Caco-2 (cell line): ENCODE data around the gene BICD1. TPM values are rescaled to one million over a fixed set of nuclear protein-coding genes. Genes with fewer than 3 reads are reported as not detected.

Experiments used
- BruUV-seq: library from RNA; stranded (reverse); fragments of 400-500 nt; replicated peaks from 2 replicates; lab custom pipeline; 2021; lab: Mats Ljungman, UMichigan
- CTCF ChIA-PET: fragments of 300-600 bp; sonication (Branson Sonifier 250); formaldehyde crosslinking; loops from one replicate; lab custom pipeline; 2022; ENCODE audit warnings: antibody characterized with exemption; lab: Charles Lee
- POLR2A ChIA-PET: fragments of 300-600 bp; sonication (Branson Sonifier 250); formaldehyde crosslinking; loops from one replicate; lab custom pipeline; 2022; ENCODE audit warnings: antibody characterized with exemption; lab: Charles Lee
- DNase-seq, 2 experiments: peaks; one replicate each; pipeline versions ENCODE4 v3.0.0 to v3.0.0-alpha.2; 2020 to 2022
- H3K27me3 ChIP-seq: replicated peaks from 2 replicates; pipeline ENCODE4 v1.6.0; 2011; ENCODE audit warnings: low read length; ENCODE audit not compliant: control insufficient read depth, insufficient read depth
- H3K36me3 ChIP-seq: 2 replicates; pipeline ENCODE4 v1.5.1; 2011; ENCODE audit warnings: low read length; ENCODE audit not compliant: control insufficient read depth, insufficient read depth
- H3K4me1 ChIP-seq: fragments of 250-450 bp; sonication (Bioruptor Pico); 2 replicates; pipeline ENCODE4 v1.5.1; 2020; ENCODE audit warnings: mild to moderate bottlenecking
- H3K4me3 ChIP-seq: 2 replicates; pipeline ENCODE4 v1.5.1; 2011; ENCODE audit warnings: low read depth, mild to moderate bottlenecking, control low read depth, low read length
- H3K9me3 ChIP-seq: fragments of 250-450 bp; sonication (Bioruptor Pico); 2 replicates; pipeline ENCODE4 v1.5.1; 2020; ENCODE audit warnings: mild to moderate bottlenecking, moderate library complexity
- H3K27ac Mint-ChIP-seq: one replicate; pipeline ENCODE4 v1.8.0; 2022; ENCODE audit warnings: mixed read lengths; ENCODE audit not compliant: unreplicated experiment
- H3K27me3 Mint-ChIP-seq: one replicate; pipeline ENCODE4 v1.8.0; 2022; ENCODE audit warnings: mixed read lengths; ENCODE audit not compliant: insufficient read depth, unreplicated experiment
- H3K36me3 Mint-ChIP-seq: one replicate; pipeline ENCODE4 v1.8.0; 2022; ENCODE audit warnings: mild to moderate bottlenecking, mixed read lengths; ENCODE audit not compliant: insufficient read depth, unreplicated experiment
- H3K4me1 Mint-ChIP-seq: one replicate; pipeline ENCODE4 v1.8.0; 2022; ENCODE audit warnings: low read depth, mixed read lengths; ENCODE audit not compliant: unreplicated experiment
- H3K4me3 Mint-ChIP-seq: one replicate; pipeline ENCODE4 v1.8.0; 2022; ENCODE audit warnings: mild to moderate bottlenecking, moderate library complexity, mixed read lengths; ENCODE audit not compliant: unreplicated experiment
- H3K9me3 Mint-ChIP-seq: one replicate; pipeline ENCODE4 v1.8.0; 2022; ENCODE audit warnings: mixed read lengths; ENCODE audit not compliant: unreplicated experiment
- intact Hi-C: fragments of 100-400 bp; cut with micrococcal nuclease; formaldehyde crosslinking; loops from one replicate; pipeline ENCODE4 v1.10.0; 2022; ENCODE audit not compliant: unreplicated experiment
- total RNA-seq: library from RNA; stranded (reverse); gene quantifications from 2 replicates; pipeline ENCODE4 v1.2.3, GENCODE V29; 2022
- TF ChIP-seq, protein P1 (sequence below), 2 experiments: fragments of 200-600 bp in 1 of 2; IDR thresholded peaks; 1 replicate in 1 of 2; 2 replicates in 1 of 2; pipeline versions ENCODE4 v1.5.1 to v1.8.0; 2011 to 2022; ENCODE audit warnings: antibody characterized with exemption in 1 of 2, control low read depth in 1 of 2, inconsistent platforms in 1 of 2, low read depth in 1 of 2, low read length in 1 of 2, mild to moderate bottlenecking in 1 of 2, moderate library complexity in 1 of 2; ENCODE audit not compliant: insufficient read depth in 1 of 2, severe bottlenecking in 1 of 2, unreplicated experiment in 1 of 2

The BICD1 gene
- total RNA-seq, 1 experiment from 2014 or later: 36.2 TPM

DNA sequence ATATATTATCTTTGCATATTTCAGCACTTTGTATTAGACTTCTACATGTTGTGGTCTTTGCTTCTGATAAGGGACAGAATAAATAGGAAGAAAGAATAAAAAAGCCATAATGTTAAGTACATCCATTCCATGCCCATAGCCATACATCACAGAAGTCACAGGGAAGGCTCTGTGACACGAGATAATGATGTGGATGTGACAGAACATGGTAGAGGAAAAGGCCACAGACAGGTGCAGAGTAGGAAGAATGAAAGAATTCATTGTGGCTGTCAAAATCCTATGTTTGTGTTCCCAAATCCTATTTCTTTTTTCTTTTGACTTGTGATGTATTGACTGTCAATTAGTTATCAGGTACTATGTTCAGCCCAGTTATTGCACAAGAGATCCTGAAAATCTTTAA, 38.4 kb downstream of the BICD1 start:
- Histone ChIP-seq H3K4me3 (no peak overlapping the region), H3K36me3 (no peaks in the 10 kb centered on the region), H3K27me3 (no peaks in the 10 kb centered on the region), H3K4me1 (no peaks in the 10 kb centered on the region), H3K9me3 (no peaks in the 10 kb centered on the region)
- Mint-ChIP-seq H3K36me3 (no peaks in the 10 kb centered on the region), H3K4me3 (no peak overlapping the region), H3K9me3 (no peaks in the 10 kb centered on the region), H3K27ac (no peak overlapping the region), H3K27me3 (no peaks in the 10 kb centered on the region), H3K4me1 (no peaks in the 10 kb centered on the region)
- POLR2A ChIA-PET: no interaction called here
- intact Hi-C loops: no loop called here
- no TSS peak for BruUV-seq
- TF ChIP-seq, protein P1, sequence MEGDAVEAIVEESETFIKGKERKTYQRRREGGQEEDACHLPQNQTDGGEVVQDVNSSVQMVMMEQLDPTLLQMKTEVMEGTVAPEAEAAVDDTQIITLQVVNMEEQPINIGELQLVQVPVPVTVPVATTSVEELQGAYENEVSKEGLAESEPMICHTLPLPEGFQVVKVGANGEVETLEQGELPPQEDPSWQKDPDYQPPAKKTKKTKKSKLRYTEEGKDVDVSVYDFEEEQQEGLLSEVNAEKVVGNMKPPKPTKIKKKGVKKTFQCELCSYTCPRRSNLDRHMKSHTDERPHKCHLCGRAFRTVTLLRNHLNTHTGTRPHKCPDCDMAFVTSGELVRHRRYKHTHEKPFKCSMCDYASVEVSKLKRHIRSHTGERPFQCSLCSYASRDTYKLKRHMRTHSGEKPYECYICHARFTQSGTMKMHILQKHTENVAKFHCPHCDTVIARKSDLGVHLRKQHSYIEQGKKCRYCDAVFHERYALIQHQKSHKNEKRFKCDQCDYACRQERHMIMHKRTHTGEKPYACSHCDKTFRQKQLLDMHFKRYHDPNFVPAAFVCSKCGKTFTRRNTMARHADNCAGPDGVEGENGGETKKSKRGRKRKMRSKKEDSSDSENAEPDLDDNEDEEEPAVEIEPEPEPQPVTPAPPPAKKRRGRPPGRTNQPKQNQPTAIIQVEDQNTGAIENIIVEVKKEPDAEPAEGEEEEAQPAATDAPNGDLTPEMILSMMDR (IDR thresholded peaks at IDR 0.05; ENCODE audit: insufficient read depth in 1 of 2, low read depth in 1 of 2, low read length in 1 of 2, severe bottlenecking in 1 of 2, unreplicated experiment in 1 of 2): no peak
- CTCF ChIA-PET: no interaction called here
- no peak for DNase-seq

DNA sequence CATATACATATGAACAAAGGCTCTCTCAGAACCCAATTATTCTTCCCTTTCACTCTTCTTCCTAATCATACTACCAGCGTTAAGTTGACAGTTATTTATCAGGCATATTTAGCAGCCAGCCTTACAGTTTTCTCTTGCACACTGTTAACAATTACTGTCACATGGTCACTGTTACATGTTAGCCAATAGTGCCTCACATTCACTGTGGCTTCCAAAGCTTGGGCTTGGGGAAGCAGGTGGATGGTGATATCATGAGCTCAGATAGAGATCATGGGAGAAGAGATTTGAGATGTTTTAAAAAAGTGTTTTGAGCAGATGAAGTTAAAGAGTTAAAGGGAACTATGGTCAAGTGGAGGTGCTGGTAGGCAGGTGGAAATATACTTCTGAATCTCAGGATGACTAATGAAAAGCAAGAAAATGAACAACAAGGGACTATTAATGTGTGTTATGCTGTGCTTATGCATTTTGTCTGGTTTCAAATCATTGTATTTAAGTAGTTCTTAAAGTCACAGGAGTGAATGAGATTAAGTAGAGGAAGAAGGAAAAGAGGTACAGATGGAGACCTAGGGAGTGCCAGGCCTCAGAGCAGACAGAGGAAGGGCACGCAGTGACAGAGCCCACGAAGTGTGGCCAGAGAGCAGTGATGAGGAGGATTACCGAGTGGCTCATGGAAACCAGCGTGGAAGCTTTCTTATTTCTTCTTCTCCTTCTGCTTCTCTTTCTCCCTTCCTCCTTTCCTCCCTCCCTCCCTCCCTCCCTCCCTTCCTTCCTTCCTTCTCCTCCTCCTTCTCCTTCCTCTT, 39.6 kb downstream of the BICD1 start:
- Histone ChIP-seq H3K4me1 (no peaks in the 10 kb centered on the region), H3K9me3 (no peaks in the 10 kb centered on the region), H3K27me3 (no peaks in the 10 kb centered on the region), H3K36me3 (no peaks in the 10 kb centered on the region), H3K4me3 (no peak overlapping the region)
- Mint-ChIP-seq H3K4me1 (no peaks in the 10 kb centered on the region), H3K27ac (no peak overlapping the region), H3K9me3 (no peaks in the 10 kb centered on the region), H3K36me3 (no peaks in the 10 kb centered on the region), H3K27me3 (no peaks in the 10 kb centered on the region), H3K4me3 (no peak overlapping the region)
- intact Hi-C loops: no loop called here
- no TSS peak for BruUV-seq
- TF ChIP-seq, protein P1 (IDR thresholded peaks at IDR 0.05; ENCODE audit: insufficient read depth in 1 of 2, low read depth in 1 of 2, low read length in 1 of 2, severe bottlenecking in 1 of 2, unreplicated experiment in 1 of 2): no peak
- ChIA-PET POLR2A (no interaction called here), CTCF (no interaction called here)
- no peak for DNase-seq

DNA sequence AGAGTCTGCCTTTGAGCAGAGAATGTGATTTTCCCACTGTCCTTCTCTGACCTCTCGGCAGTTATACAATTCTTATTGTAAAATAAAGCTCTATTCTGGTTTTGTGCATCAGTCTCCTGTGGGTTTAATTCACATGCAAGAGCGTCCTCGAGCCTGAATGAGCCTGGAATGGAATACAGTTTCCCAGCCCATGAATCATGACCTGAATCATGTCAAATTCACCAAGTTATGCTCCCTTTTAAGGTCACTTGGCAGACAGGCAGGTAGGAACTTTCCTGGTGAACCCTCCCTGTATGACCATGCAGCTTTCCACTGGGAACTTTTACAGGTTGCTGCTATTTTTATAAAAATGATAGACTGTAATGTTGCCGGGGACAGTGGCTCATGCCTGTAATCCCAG, 41.7 kb downstream of the BICD1 start:
- Mint-ChIP-seq H3K36me3 (no peaks in the 10 kb centered on the region), H3K27ac (no peak overlapping the region), H3K4me3 (no peak overlapping the region), H3K9me3 (no peaks in the 10 kb centered on the region), H3K27me3 (no peaks in the 10 kb centered on the region), H3K4me1 (no peaks in the 10 kb centered on the region)
- no peak for DNase-seq
- Histone ChIP-seq H3K4me1 (no peaks in the 10 kb centered on the region), H3K36me3 (no peaks in the 10 kb centered on the region), H3K4me3 (no peak overlapping the region), H3K9me3 (no peaks in the 10 kb centered on the region), H3K27me3 (no peaks in the 10 kb centered on the region)
- ChIA-PET POLR2A (no interaction called here), CTCF (no interaction called here)
- no TSS peak for BruUV-seq
- TF ChIP-seq, protein P1 (IDR thresholded peaks at IDR 0.05; ENCODE audit: insufficient read depth in 1 of 2, low read depth in 1 of 2, low read length in 1 of 2, severe bottlenecking in 1 of 2, unreplicated experiment in 1 of 2): no peak
- intact Hi-C loops: no loop called here
